HEK293T (cell line): ENCODE results near the gene TATDN3.

Source experiments
- ARNT ChIP-seq: fragments of 450-650 bp; IDR thresholded peaks from 2 replicates; pipeline ENCODE4 v1.6.1; 2017; ENCODE audit warnings: mild to moderate bottlenecking
- BHLHE40 ChIP-seq: fragments of 450-650 bp; IDR thresholded peaks from 2 replicates; pipeline ENCODE4 v1.6.1; 2016; ENCODE audit warnings: mild to moderate bottlenecking, moderate library complexity, borderline replicate concordance
- CTBP1 ChIP-seq: fragments of 450-650 bp; IDR thresholded peaks from 2 replicates; pipeline ENCODE4 v1.6.1; 2016; ENCODE audit warnings: borderline replicate concordance
- FOXA1 ChIP-seq: fragments of 450-650 bp; IDR thresholded peaks from 2 replicates; pipeline ENCODE4 v1.6.1; 2016; ENCODE audit warnings: mild to moderate bottlenecking
- FOXM1 ChIP-seq: fragments of 450-650 bp; IDR thresholded peaks from 2 replicates; pipeline ENCODE4 v1.6.1; 2017; ENCODE audit warnings: mild to moderate bottlenecking, borderline replicate concordance
- LEF1 ChIP-seq: fragments of 450-650 bp; IDR thresholded peaks from 2 replicates; pipeline ENCODE4 v1.6.1; 2017; ENCODE audit warnings: mild to moderate bottlenecking, borderline replicate concordance
- SP1 ChIP-seq: fragments of 450-650 bp; IDR thresholded peaks from 2 replicates; pipeline ENCODE4 v1.6.1; 2017
- TARDBP ChIP-seq: fragments of 450-650 bp; IDR thresholded peaks from 2 replicates; pipeline ENCODE4 v1.6.1; 2016

DNA sequence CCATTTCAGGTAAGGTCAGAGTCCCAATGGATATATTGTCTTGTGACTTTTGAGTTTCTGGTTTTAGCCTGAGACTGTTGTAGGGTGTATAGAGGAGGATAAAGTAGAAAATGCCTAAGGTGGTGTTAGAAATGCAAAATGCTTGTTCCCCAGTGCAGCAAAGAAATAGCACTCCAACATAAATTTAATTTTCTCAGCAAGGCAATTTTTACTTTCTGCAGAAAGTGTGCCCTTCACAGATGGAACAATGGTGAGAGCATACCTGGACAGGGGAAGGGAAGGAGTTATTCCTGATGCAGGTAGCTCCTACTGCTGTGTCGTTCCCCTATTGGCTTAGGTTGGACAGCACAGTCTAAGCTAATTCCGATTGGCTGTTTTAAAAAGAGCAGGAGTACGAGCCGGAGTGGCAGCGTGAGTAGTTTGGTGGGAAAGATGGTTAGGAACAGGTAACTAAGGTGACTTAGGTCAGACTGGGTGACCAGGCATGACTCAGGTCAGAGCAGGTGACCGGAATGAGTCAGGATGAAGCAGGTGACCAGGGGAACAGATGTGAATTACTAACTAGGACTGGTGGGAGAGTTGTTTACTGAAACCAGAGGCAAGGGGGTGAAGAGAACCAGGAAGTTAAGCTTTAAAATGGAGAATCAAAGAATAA lies 34.2 kb downstream of the TATDN3 start:
- TF ChIP-seq SP1 (no peak), LEF1 (no peak), CTBP1 (no peak), FOXA1 (no peak), FOXM1 (no peak), BHLHE40 (no peak), ARNT (no peak), TARDBP (no peak)
